ENCODE results near the gene UROD.
A peak's percentile ranks its signal among the peaks of the same experiment; 100 is the strongest.

The UROD gene

DNA sequence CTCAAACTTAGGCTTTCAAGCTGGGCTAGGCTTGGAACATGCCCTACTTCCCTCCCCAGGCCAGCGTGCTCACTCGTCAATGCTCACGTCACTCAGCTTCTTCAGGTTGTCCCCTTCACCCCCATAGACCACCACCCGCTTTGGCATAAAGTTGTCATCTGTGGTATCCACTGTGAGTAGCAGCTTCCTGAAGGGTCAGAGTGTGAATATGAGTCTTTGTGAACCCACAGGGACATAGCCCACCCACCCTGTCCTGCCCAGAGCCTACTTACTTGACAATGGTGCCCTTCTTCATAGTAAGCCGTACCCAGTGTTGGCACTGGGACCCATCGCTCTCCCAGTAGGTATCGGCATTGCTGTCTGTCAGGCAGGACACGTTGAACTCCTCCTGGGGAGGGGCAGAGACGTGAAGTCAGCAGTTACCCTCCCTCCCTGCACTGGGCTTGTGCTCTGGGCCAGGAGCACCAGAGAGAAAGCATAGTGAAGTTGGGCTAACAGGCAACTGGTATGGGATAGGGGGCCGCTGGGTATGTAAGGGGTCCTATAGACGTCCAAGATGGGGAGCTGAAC, 2.7 kb upstream of the UROD start:
- no peak for DNase-seq

DNA sequence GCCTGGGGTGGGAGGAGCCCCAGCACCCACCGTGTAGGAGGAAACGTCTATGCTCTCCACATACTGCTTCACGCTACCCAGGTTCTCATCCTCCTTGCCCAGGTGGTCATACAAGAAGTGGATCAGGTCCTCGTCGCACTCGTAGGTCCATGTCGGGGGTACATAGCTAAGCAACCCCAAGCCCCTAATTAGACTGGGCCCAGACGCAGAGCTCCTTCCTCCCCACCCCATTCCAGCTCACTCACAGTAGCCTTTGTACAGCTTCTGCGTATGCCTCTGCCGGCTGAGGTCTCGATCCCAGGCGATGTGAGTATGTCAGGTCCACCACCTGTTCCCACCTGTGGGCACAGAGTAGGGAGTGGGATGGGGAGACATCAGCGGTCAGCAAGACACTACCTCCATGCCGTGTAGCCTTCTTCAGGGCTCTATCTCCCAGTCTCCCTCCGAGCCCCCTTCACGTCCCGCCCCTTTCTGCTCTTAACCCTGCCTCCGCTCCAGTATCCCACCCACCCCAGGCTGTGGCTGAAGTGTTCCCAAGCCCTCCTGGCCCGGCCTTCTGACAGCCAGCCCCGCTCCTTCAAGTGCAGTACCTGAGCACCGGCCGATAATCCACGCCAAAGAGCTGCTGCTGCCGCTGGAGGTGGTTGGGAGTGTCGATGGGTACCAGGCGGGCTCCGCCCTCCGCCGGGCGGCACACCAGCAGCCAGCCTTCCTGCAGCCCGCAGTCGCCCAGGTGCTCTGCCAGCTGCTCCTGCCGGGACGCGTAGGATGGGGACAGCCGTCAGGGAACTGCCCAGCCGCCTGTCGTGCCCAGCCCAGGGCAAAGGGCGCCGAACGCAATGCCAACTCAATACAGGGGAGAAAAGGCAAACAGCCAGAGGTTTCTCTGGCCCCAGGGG, 1.8 kb upstream of the UROD start:
- peak in 1 of 14 donors; percentile 33 for DNase-seq

DNA sequence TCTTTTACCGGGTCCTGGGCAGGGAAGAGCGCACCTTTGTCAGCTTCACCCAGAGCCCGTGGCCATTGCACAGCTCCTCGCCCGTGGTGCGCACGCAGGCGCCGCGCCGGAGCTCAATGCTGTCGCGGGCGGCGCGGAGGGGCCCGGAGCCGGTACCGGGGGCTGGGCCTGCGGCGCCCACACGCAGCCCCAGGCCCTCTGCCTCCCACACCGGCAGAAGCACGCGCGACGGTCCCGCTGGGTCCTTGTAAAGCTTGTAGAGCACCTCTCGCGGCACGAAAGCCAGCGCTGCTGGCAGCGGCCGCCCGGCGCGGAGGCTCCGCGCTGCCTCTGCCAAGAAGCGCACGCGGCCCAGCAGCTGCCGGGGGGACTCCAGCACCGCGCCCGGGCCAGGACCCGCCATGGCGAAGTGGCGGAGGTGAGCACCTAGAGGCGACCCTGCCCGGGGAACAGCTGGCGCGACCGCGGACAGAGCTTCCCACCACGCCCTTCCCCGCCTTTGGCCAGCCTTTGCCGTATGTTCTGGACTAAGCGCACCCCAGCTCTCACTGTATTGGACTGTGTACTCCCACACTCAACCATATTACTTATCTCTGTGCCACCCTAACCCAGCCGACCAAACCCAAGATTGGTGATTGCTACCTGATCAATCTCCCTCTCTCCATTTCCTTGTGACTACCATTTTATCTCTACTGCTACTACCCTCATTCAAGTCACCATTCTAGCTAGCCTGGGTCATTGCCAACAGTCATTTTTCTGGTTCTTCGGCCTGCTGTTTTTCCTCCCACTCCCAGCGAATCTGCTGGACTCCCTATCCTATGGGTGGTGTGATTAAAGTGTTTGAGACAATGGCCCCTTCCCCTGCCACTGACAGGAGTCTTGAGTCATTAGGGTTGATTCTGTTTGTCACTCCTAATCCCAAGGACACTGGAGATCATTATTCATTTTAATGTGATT, 921 bp upstream of the UROD start, which contains the start of gene HECTD3:
Gene HECTD3, minus strand, starts transcription at position 470 of the 957 bp plus-strand sequence. Its CDS starts 67 bp downstream, at position 403.
- peak in 13 of 14 donors; percentile 34 to 79 (median 70) for DNase-seq

GRCh38 chr1:45012639-45013278, 705 bp downstream of the UROD start:
- DNase-seq: peak in 9 of 14 donors; percentile 10 to 64 (median 50)

- DNase-seq: no peak
Measured at GRCh38 chr1:45013551-45014209, 1.6 kb downstream of the UROD start.

- DNase-seq: peak in 13 of 14 donors; percentile 11 to 83 (median 63)
Measured at GRCh38 chr1:45014321-45015028, 2.4 kb downstream of the UROD start.

- DNase-seq: no peak
Measured at GRCh38 chr1:45015683-45016082, 3.6 kb downstream of the UROD start.

DNA sequence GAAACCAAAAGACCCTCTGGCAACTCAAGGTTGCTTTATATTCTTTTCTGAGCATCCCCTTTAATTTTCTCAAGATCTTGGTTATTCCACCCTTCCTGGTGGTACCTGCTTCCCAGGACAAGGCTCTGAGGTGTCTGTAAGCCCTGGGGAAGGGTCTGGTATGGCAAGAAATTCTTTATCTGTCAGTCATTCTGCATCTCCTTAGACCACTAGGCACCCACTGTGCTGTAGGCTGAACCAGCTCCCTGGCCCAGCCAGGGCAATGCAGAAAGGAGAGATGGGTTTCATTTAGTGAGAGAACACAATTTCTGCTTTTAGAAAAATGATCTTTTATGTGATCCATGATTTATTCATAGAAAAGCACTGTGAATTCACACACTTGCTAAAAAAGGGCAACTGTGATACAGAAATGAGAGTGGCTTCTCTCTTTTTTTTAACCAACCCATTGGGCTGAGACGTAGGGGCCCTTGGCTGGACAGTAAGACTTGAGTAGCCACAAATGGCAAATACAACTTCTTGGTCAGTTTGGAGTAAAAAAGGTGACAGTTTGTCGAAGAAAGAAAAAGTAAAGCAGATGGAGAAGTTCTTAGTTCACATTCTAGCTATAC, 4.1 kb downstream of the UROD start:
- DNase-seq: no peak

GRCh38 chr1:45016767-45017166, 4.7 kb downstream of the UROD start:
- no peak for DNase-seq

GRCh38 chr1:45018599-45019230, 6.7 kb downstream of the UROD start:
- DNase-seq: peak in 8 of 14 donors; percentile 18 to 90 (median 28)

DNA sequence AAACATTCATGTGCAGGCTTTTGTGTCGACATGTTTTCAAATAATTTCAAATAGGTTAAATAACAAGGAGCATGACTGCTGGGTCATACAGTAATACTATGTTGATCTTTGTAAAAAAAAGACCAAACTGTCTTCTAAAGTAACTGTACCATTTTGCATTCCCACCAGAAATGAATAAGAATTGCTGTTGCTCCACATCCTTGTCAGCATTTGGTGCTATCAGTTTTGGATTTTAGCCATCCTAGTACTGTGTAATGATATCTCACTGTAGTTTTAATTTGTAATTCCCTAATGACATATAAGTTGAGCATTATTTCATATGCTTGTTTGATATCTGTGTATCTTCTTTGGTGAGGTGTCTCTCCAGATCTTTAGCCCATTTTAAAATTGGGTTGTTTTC, 11.6 kb downstream of the UROD start:
- no peak for DNase-seq

DNA sequence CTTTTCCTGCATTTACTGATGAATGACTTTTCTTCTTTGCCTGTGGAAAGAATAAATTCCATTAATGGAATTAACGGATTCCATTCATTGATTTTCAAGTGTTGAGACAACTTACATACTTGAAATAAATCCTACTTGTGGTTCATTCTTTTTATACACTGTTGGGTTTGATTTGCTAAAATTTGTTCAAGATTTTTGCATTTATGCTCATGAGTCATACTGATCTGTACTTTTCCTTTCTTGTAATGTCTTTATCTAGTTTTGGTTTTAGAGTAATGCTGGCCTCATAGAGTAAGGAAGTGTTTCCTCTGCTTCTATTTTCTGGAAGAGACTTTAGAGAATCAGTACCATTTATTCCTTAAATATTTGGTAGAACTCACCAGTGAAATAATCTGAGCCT, 14.4 kb downstream of the UROD start:
- DNase-seq: no peak

GRCh38 chr1:45032837-45033236, 20.8 kb downstream of the UROD start:
- no peak for DNase-seq

DNA sequence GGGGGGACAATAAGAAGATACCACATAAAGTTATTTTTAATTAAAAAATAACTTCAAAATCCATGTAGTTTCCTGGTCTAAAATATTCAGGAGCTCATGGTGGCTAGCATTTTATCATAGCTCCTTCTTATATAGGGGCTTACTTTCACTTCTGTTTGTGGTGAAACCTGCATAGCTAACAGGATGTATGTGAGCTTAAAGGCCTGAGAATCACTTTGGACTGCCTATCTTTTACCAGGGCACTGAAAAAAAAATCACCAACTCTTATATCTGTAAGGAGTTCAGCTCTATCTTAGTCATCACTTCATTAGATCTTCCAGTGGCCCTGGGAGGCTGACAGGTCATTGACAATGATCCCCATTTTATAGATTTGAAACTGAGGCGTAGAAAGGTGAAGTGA, 21.3 kb downstream of the UROD start:
- no peak for DNase-seq

GRCh38 chr1:45035631-45036301, 23.7 kb downstream of the UROD start:
- DNase-seq: peak in 1 of 14 donors; percentile 89

DNA sequence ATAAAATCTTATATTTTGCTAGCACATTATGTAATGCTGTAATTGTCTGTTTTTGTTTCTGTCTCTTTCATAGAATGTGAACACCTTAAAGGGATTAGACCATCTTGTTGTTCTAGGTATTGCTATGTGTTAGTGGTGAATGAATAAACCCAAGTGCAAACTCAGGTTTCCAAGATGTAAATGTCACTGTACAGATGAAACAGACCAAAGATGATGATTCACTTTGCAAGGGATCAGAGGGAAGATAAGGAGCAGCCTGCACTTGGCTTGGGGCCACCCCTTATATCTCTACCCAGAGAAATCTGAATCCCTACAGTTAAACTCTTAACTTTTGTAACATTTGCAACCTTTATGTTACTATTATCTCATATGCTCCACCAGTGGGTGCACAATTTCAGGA, 25.4 kb downstream of the UROD start:
- no peak for DNase-seq

DNA sequence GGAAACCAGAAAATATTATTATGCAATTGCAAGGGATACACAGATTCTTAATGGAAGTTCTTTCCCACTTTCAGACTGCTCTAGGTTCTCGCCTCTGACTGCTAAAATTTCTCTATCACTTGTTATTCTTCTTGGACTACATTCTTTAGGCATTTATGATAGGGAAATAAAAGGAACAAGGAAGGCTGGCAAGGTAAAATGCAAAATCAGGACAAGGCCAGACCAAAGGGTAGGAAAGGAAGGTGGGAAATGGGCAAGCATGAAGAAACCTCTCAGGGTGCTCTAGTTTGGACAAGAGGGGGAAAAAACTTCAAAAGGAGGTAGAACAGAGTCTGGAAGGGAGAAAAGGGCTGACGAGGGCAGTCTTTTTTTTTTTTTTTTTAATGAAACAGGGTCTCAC, 26.2 kb downstream of the UROD start:
- DNase-seq: no peak

DNA sequence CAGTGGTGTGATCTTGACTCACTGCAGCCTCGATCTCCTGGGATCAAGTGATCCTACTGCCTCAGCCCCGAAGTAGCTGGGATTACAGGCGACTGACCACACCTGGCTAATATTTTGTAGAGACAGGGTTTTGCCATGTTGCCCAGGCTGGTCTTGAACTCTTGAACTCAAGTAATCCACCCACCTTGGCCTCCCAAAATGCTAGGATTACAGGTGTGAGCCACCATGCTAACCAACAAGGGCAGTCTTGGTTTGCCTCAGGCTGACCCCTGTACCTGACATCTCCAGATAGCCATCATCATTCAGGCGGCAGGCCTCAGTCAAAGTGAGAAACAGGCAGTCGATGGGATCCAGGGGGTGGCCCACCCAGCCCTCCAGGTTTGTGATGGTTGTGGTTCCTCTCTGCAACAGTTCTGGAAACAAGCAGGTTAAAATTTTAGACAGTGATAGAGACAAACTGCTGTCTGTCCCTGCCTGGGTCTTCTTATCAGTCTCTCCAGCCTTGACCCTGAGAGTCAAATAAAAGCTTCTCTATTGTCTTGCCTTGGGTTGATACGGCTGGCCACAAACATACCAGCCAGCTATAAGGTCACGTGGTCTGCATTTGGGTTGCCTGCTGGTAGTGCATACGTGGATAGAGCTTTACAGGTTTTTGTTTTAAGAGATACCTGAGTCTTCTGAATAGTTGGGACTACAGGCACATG, 26.8 kb downstream of the UROD start:
- DNase-seq: no peak

DNA sequence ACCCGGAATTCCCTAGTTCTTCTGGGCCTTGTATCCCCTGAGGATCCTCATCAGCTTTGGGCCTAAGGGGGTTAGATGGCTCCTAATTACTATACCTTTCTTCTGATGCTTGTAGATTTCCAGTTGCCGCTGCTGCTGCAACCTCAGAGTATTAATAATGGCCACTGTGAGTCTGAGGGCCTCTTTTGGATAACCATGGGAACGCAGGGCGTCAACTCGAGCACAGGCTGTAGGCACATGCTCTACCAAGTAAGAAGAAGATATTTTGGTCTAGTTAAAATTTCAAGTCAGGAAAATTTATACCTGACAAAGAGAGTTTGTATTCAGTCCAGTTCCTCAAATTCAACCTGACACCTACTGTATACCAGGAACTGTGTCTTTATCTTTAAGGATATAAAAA, 28.2 kb downstream of the UROD start:
- no peak for DNase-seq

Measured in C1 segment of cervical spinal cord (tissue), 14 donors.